Fibroblast of lung (primary cell): ENCODE data around the gene EXD2. TPM values are rescaled to one million over a fixed set of nuclear protein-coding genes. Genes with fewer than 3 reads are reported as not detected.

Experiments
- DNase-seq, 2 donors: peaks; one replicate each; pipeline versions ENCODE4 v3.0.0 to v3.0.0-alpha.2; 2010; ENCODE audit warnings: low read depth in 2 of 2
- H2AFZ ChIP-seq: 2 replicates; pipeline ENCODE4 v1.5.1; 2012; ENCODE audit warnings: low read length, control low read depth, inconsistent platforms
- H3K27ac ChIP-seq: 2 replicates; pipeline ENCODE4 v1.5.1; 2011; ENCODE audit warnings: low read length, control low read depth; ENCODE audit not compliant: insufficient read depth
- H3K27me3 ChIP-seq: 2 replicates; pipeline ENCODE4 v1.5.1; 2011; ENCODE audit warnings: mild to moderate bottlenecking, low read length; ENCODE audit not compliant: control insufficient read depth, insufficient read depth
- H3K36me3 ChIP-seq: 2 replicates; pipeline ENCODE4 v1.5.1; 2011; ENCODE audit warnings: low read length; ENCODE audit not compliant: control insufficient read depth, insufficient read depth
- H3K4me1 ChIP-seq: 2 replicates; pipeline ENCODE4 v1.5.1; 2011; ENCODE audit warnings: low read length; ENCODE audit not compliant: control insufficient read depth, insufficient read depth; ENCODE audit errors: extremely low read depth
- H3K4me2 ChIP-seq: 2 replicates; pipeline ENCODE4 v1.5.1; 2011; ENCODE audit warnings: low read length, control low read depth; ENCODE audit not compliant: insufficient read depth; ENCODE audit errors: extremely low read depth
- H3K4me3 ChIP-seq, 4 experiments: fragments of 200-600 bp in 1 of 4; sonication (generic) in 1 of 4; replicated peaks in 1 of 4; 2 replicates each; pipeline ENCODE4 v1.5.1; 2011 to 2016; ENCODE audit warnings: low read length in 4 of 4, low read depth in 3 of 4, mild to moderate bottlenecking in 3 of 4, control low read depth in 2 of 4, inconsistent platforms in 1 of 4, mixed read lengths in 1 of 4; ENCODE audit not compliant: insufficient read depth in 1 of 4; ENCODE audit errors: control extremely low read depth in 1 of 4
- H3K79me2 ChIP-seq: 2 replicates; pipeline ENCODE4 v1.5.1; 2012; ENCODE audit warnings: mild to moderate bottlenecking, low read length, inconsistent platforms; ENCODE audit not compliant: control insufficient read depth, insufficient read depth
- H3K9ac ChIP-seq: 2 replicates; pipeline ENCODE4 v1.5.1; 2011; ENCODE audit warnings: mild to moderate bottlenecking, low read length, control low read depth; ENCODE audit not compliant: insufficient read depth
- H3K9me3 ChIP-seq: 2 replicates; pipeline ENCODE4 v1.5.1; 2012; ENCODE audit warnings: low read depth, low read length; ENCODE audit not compliant: control insufficient read depth, insufficient read depth
- H4K20me1 ChIP-seq: 2 replicates; pipeline ENCODE4 v1.5.1; 2011; ENCODE audit warnings: low read length; ENCODE audit not compliant: control insufficient read depth, insufficient read depth; ENCODE audit errors: extremely low read depth
- CTCF ChIP-seq, 2 donors: IDR thresholded peaks in 1 of 2; conservative IDR thresholded peaks in 1 of 2; 1 replicate in 1 of 2; 2 replicates in 1 of 2; pipeline ENCODE4 v1.5.1; 2011 to 2012; ENCODE audit warnings: low read length in 2 of 2, control low read depth in 1 of 2, inconsistent platforms in 1 of 2, low read depth in 1 of 2, mild to moderate bottlenecking in 1 of 2
- EZH2 ChIP-seq: IDR thresholded peaks from 2 replicates; pipeline ENCODE4 v1.5.1; 2012; ENCODE audit warnings: low read length, control low read depth, mild to moderate bottlenecking; ENCODE audit errors: missing control alignments
- polyA plus RNA-seq, 2 donors: library from polyadenylated mRNA; depleted of rRNA in 1 of 2; stranded (reverse) in 1 of 2; unstranded in 1 of 2; fragments of >200 nt; gene quantifications; 2 replicates each; pipeline ENCODE4 v1.2.1, GENCODE V29; 2011 to 2012; ENCODE audit warnings: missing spikeins in 1 of 2
- total RNA-seq: library from RNA; depleted of rRNA; stranded (reverse); fragments of >200 nt; gene quantifications from 2 replicates; pipeline ENCODE4 v1.2.1, GENCODE V29; 2014

Gene EXD2
- total and polyA plus RNA-seq, 2 donors (not counting 1 experiment from before 2014, with no cell fraction given), result 25.5 to 27.7 TPM

- Histone ChIP-seq H4K20me1 (no peaks in the 10 kb centered on the region), H3K4me2 (no peak overlapping the region), H3K9me3 (no peaks in the 10 kb centered on the region), H3K27ac (no peak overlapping the region), H3K36me3 (no peaks in the 10 kb centered on the region), H3K4me1 (no peaks in the 10 kb centered on the region), H3K4me3 (no peak overlapping the region), H3K79me2 (no peaks in the 10 kb centered on the region), H2AFZ (no peak overlapping the region), H3K27me3 (peaks cover 3% of the 10 kb centered on the region), H3K9ac (no peak overlapping the region)
- DNase-seq, result peak; percentile 11 to 57
- no peak for TF ChIP-seq CTCF (conservative IDR thresholded peaks at IDR 0.05 in 1 of 2, IDR thresholded peaks at IDR 0.05 in 1 of 2; ENCODE audit: low read depth in 1 of 2, low read length in 2 of 2)
- TF ChIP-seq EZH2, result no peak
Measured at GRCh38 chr14:69183735-69184134, 7.6 kb upstream of the EXD2 start.

DNA sequence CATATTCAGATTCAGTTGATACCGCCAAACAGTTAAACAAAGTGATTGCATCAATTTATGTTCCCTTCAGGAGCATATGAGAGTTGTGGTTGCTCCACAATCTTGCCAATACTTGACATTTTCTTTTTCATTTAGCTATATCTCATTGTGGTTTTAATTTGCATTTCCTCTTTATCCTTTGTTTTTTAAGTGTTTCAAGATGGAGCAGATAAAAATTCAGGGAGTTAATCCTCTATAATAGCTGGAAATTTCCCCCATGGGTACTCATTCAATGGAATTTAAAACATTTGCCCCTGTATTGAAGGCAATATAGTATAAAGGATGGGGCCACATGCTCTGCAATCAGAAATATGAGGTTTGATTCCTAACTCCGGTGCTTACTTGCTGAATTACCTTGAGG lies 1.1 kb upstream of the EXD2 start:
- H3K36me3 ChIP-seq, result no peaks in the 10 kb centered on the region
- H3K79me2 ChIP-seq, result no peaks in the 10 kb centered on the region
- no peak overlapping the region for H3K27ac ChIP-seq
- no peak overlapping the region for H2AFZ ChIP-seq
- no peak overlapping the region for H3K9ac ChIP-seq
- no peaks in the 10 kb centered on the region for H3K4me1 ChIP-seq
- H3K4me3 ChIP-seq, result no peak overlapping the region
- no peaks in the 10 kb centered on the region for H4K20me1 ChIP-seq
- H3K9me3 ChIP-seq, result no peaks in the 10 kb centered on the region
- H3K4me2 ChIP-seq, result no peak overlapping the region
- no peak for TF ChIP-seq CTCF (conservative IDR thresholded peaks at IDR 0.05 in 1 of 2, IDR thresholded peaks at IDR 0.05 in 1 of 2; ENCODE audit: low read depth in 1 of 2, low read length in 2 of 2)
- TF ChIP-seq EZH2, result no peak
- DNase-seq, result peak in 1 of 2 donors; percentile 8
- no peaks in the 10 kb centered on the region for H3K27me3 ChIP-seq

GRCh38 chr14:69193721-69194120 lies 2.4 kb downstream of the EXD2 start:
- H3K79me2 ChIP-seq, result no peaks in the 10 kb centered on the region
- H3K4me1 ChIP-seq, result no peaks in the 10 kb centered on the region
- H3K36me3 ChIP-seq, result no peaks in the 10 kb centered on the region
- no peak overlapping the region for H3K4me3 ChIP-seq
- no peaks in the 10 kb centered on the region for H4K20me1 ChIP-seq
- TF ChIP-seq EZH2 (no peak), CTCF (conservative IDR thresholded peaks at IDR 0.05 in 1 of 2, IDR thresholded peaks at IDR 0.05 in 1 of 2; ENCODE audit: low read depth in 1 of 2, low read length in 2 of 2) (no peak)
- H3K4me2 ChIP-seq, result no peak overlapping the region
- no peaks in the 10 kb centered on the region for H3K9me3 ChIP-seq
- no peak overlapping the region for H3K27ac ChIP-seq
- no peak overlapping the region for H2AFZ ChIP-seq
- H3K27me3 ChIP-seq, result no peaks in the 10 kb centered on the region
- DNase-seq, result no peak
- no peak overlapping the region for H3K9ac ChIP-seq
